ENCODE data around the gene CPSF6.

DNA sequence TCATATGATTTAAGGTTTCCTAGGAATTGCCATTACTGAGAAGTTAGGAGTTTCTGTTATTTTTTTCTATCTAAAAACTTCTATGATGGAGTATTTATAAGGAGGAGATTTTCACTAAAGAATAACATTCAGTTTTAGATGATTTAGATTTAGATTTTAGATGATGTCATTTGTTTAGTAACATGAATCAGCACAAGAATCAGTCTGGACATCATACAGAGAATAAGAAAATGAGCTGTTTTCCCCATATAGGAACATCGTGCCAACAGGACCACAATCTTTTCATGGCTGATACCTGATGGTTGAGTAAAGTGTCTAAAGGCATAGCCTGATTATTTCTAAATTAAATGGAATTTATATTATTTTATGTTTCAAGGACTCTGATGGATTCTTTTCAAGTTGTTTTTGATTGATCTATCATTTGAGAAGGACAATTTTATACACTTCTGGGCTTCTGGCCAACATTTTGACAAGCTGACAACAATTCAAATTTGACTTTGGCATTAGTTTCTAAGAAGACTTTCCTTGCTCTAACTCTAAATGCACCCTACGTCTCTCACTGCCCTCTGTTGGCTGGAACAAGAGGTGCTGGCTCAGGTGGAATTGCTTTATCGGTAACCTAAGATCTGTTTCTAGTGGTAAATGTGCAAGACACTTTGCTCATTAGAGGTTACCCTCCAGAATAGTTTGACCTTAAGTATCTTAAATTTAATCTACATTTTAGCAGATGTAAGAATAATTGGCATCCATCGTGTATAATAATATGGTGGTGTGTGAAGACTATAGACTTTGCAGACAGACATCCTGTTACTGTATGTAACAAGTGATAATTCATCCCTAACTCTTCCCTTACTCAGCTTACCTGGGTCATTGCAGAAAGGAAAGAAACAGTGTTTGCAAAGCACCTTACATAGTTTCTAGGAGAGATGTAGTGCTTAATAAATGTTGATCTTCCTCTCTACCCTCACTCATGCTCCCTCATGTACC is 42.8 kb upstream of the CPSF6 start:
- no peak for TF ChIP-seq EZH2 (IDR thresholded peaks at IDR 0.05)
- no peak for TF ChIP-seq POLR2AphosphoS5 (IDR thresholded peaks at IDR 0.05; ENCODE audit: borderline replicate concordance, low read depth, low read length)
